Amniotic stem cell (primary cell): ENCODE measurements around the gene ZDHHC22.

Experiments used
- DNase-seq: peaks from one replicate; lab custom pipeline; 2025; lab: John Stamatoyannopoulos, UW

ZDHHC22 gene

DNA sequence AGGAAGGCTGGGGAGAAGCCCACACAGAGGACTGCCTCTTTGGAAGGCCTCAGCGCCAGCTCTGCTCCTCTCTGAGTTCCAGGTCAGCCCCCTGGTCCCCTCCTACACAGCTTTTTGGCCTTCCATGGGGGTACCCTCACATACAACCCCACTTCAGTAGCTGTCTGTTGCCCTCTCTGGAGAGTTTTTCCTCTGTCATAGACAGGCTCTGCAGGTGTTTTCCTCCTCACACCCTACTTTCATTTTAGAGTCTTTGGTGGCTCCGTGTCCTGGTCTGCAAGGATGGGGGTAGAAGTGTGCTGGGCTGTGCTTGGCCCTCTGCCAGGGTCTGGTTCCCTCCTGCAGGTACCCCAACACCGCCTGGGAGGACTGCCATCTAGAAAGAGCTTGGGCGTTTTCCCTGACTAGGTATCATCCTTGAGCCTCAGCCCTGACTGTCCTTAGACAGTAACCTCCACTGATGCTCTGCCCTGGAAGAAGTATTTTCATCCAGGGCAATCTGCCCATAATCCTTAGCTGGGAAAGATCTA lies 15.1 kb downstream of the ZDHHC22 start:
- no peak for DNase-seq

DNA sequence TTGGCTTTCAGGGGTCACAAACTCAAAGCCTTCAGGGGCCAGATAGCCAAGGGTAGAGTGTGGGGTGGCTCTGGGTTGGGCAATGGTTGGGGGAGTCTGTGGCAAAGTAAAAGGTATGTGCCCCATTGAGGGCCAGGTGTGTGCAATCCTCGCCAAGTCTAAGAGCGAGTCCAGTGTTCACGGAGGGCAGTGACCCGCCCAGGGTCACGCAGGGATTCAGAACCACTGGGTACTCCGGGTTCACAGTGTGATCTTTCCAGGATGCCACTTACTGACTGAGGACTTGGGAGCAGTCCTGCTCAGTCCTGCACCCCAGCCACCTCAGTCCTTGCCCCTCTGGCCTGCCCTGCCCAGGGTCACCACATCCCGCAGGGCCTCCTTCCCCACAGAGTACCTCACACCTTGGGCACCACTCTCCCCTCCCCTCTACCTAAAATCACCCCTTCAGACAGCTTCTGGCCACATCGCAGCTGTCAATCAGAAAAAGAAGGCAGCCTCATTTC lies 15.7 kb downstream of the ZDHHC22 start:
- no peak for DNase-seq

- no peak for DNase-seq
Measured at GRCh38 chr14:77125281-77125801, 16.2 kb downstream of the ZDHHC22 start.

- no peak for DNase-seq
Measured at GRCh38 chr14:77124345-77125280, 17.0 kb downstream of the ZDHHC22 start.

DNA sequence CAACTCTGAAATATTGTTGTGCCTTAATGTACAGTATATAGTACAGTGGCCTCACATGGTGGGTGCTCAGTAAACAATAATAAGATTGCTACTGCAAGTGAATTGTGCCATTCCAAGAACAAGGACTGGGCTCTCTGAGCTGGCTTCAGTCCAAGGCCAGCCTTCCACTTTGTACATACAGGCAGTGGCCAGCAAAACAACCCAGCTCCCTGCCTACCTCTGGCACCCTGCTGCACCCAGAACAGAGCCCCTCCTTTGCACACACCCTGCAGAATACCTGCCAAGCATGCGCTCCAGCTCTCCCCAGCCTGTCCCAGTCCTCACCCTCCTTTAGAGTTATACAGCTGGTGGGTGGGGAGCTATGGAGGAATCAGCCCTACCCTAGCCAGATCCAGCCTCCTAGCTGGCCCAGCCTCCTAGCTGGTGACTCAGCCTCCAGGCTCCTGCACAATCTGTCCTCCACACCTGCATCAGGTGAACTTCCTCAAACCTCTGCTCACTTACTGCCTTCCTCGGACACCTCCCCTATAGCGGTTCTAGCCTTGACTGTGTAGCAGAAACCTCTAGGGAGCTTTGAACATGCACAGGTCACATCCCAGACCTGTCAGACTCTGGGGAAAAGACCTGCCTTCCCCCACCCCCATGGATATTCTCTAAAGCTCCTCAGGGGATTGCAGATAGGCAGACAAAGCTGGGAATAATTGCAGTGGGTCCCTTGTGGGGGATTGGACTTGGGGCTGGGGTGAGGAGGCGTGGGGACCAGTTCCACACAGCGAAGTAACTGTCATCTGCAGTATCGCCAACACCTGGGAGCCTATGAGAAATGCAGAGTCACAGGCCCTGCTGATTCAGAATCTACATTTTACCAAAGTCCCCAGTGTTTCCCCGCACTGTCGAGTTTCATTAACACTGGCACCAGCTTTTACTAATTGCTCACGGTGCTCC lies 17.9 kb downstream of the ZDHHC22 start:
- DNase-seq = no peak

- DNase-seq = no peak
Measured at GRCh38 chr14:77122526-77123125, 19.0 kb downstream of the ZDHHC22 start.

GRCh38 chr14:77120771-77121743 lies 20.5 kb downstream of the ZDHHC22 start:
- DNase-seq = no peak

DNA sequence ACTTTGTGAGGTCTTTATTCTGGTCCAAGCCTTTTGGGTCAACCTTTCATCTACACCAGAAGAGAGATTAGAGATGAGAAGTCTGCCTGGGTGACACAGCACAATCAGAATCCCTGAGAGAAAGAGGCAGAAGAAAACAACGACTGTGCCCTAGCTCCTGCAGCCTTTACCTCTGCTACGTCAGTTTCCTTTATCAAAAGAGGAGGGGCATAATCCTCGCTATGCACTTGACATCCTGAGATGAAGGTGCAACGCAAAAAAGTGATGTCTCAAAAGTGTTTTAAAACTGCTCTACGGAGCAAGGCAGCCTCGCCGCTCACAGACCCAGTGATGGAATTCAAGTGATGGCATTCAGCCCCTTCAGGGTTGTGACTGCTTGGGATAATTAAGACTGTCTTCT lies 21.7 kb downstream of the ZDHHC22 start:
- no peak for DNase-seq

DNA sequence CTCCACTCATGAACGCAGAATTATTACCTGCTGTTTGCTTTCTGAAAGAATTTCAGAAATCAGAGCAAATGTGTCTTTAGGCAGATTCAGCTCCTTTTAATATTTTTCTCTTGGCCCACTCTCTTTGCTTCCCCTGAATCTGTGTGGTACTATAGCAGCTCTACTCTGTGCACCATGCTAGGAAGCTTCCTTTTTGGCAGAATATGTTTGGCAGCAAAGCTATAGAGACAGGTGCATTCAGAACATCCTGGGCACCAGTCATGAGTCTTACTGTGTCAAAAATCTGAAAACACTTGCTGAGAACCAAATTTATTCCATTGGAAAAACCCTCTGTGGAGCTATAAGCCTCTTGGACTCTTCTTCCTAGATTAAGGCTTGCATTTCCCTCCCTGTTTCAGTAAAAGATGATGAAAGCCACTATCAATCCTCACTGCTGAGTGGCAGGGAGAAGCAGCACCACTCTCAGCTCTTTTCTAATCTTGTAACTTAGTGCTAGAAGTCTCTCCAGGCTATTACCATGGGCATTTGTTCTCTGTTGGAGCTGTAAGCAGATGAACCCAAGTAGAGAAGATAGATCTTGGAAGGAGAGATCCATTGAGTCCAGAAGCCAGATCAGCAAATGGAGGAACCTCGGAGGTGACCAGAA lies 25.3 kb downstream of the ZDHHC22 start:
- no peak for DNase-seq

GRCh38 chr14:77114609-77115008 lies 27.0 kb downstream of the ZDHHC22 start:
- DNase-seq = no peak

GRCh38 chr14:77113644-77114043 lies 27.9 kb downstream of the ZDHHC22 start:
- no peak for DNase-seq

- DNase-seq = no peak
Measured at GRCh38 chr14:77111021-77111420, 30.6 kb downstream of the ZDHHC22 start.

GRCh38 chr14:77110286-77110685 lies 31.3 kb downstream of the ZDHHC22 start:
- DNase-seq = no peak

- no peak for DNase-seq
Measured at GRCh38 chr14:77109656-77110055, 31.9 kb downstream of the ZDHHC22 start.

DNA sequence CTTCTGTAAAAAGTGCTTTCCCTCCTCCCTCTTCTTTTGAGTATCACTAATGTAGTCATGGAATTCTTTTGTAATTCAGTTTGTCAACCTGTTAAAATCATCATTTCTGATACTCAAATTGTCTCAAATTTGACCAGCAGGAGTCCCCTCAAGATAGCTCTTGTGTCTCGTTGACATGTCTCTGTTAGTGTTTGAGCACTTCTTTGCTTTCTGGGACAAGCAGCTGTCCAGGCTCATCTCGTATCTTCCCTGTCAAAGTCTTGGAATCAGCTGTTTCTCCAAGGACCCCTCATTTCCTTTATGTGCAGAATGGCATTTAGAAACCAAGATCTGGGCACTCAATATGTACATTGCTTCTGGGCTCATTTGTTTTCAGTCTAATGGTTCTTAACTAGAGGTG lies 32.8 kb downstream of the ZDHHC22 start:
- no peak for DNase-seq

GRCh38 chr14:77107228-77107627 lies 34.4 kb downstream of the ZDHHC22 start:
- DNase-seq = no peak

GRCh38 chr14:77106666-77107065 lies 34.9 kb downstream of the ZDHHC22 start:
- no peak for DNase-seq

GRCh38 chr14:77105145-77105939 lies 36.2 kb downstream of the ZDHHC22 start:
- DNase-seq = no peak

- no peak for DNase-seq
Measured at GRCh38 chr14:77104393-77104792, 37.2 kb downstream of the ZDHHC22 start.
